Stimulated activated CD4-positive, alpha-beta T cell treated with anti-CD3 and anti-CD28 coated beads, Interleukin-4, amount 100 ng/mL, for 48 hours (primary cell): Measurements from ENCODE around the gene GRM5.
"Not testable (repeated sequence)": the region's sequence is repeated elsewhere in the genome, so short reads cannot be mapped to it uniquely, and the experiment has no call there.

Experiments used
- DNase-seq, 2 donors: peaks; one replicate each; pipeline ENCODE4 v3.0.0-alpha.2; 2020; ENCODE audit warnings: low read depth in 2 of 2

The GRM5 gene

DNA sequence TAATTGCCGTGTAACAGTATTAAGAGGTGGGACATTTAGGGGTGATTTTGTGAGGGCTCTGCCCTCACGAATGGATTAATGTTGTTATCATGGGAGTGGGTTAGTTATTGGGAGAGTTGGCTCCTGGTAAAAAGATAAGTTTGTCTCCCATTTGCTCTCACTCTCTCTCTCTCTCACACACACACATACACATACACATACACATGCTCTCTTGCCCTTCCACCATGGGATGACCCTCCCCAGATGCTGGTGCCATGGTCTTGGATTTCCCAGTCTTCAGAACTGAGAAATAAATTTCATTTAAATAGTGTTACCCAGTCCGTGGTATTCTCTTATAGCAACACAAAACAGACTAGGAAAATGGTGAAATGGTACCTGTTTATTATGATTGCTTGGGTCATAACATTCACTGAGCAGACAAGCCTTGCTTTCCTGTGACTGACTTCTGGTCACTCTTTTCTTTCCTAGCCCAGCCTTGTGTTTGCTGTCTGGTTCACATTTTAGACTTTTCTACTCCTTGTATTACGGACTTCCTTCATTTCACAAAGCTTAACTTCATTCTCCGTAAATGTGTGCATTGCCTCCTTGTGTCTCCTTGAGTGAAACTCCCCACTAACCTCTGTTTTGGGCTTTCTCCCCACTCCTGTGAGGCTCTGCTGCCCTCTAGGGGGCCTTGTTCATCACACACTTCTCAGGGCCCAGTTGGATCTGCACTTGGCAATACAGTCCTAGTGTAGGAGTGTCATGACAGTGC is 521.7 kb downstream of the GRM5 start:
- peak; percentile 68 to 69 for DNase-seq

DNA sequence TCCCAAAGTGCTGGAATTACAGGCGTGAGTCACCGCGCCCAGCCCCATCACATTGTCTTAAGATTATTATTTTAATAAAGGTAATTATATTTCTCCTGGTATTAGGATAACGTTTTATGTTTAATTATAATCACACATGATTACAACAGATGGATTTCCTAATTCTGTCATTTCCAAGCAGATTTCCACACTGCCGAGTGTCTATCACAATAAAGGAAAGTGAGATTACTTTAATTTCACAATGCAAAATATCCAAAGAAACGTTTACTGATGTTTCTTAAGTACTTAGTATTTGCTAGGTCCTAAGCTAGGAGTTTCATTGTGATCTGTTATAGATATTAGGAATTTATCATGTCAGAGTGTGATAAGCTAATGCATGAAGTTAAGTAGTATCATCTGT is 524.8 kb downstream of the GRM5 start:
- DNase-seq, result no peak

DNA sequence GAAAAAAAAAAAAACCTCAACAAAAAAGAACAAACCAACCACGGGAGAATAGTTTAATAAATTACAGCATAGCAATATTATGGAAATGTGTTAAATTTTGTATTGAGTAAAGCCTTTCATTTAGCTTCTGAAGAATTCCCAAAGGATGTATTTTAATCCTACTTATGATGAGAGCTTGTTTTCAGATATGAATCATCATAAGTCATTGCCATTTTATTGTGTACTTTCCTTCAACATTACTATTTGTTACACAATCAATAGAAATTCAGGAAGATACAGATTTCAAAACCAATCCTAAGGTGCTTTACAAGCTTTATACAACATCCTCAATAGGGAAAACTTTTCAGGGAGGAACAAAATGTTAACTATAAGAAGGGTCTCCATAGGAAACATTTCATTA is 527.7 kb downstream of the GRM5 start:
- no peak for DNase-seq

DNA sequence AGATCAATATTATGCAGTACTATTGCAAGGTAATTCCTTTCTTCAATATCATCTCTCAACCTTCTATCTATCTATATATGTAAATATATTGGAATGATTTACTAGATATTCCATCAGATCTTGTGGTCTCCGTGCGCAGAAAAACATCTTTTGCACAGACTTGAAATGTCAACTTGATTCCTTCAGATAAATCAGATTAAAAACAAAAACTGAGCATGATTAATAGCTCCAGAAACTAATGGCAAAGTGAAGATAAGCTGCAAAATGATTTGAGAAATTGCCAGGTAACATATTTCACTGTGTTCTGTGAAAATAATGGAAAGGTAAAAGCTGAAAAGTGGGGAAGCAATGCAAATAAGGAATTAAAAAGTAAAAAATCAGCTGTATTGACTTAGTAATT is 528.2 kb downstream of the GRM5 start:
- no peak for DNase-seq

DNA sequence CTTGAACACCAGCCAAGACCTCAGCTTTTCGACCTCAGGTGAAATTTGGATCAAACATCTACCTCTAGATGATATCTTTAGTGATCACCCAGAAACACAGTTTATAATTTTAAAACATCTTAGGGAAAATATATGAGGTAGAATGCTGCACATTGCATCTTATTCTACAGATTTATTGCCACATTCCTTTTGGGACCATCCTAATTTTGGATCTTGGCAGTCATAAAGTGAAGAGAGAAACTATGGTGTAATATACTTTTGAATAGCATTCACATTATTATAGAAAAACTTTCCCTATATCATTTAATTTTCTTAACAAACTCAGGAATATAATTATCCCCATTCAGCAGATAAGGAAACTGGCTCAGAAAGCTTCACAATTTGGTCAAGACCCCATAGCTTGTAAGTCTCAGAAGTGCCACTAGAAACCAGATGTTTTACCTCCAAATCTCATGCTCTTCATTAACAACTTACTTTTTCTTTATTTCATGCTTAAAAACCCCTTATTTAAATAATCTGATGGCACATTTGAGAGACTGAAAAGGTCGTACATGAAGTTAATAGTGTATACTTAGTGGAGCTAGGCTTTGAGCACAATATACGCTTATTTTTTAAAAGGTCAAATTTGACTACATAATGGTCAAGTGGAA is 529.0 kb downstream of the GRM5 start:
- no peak for DNase-seq

DNA sequence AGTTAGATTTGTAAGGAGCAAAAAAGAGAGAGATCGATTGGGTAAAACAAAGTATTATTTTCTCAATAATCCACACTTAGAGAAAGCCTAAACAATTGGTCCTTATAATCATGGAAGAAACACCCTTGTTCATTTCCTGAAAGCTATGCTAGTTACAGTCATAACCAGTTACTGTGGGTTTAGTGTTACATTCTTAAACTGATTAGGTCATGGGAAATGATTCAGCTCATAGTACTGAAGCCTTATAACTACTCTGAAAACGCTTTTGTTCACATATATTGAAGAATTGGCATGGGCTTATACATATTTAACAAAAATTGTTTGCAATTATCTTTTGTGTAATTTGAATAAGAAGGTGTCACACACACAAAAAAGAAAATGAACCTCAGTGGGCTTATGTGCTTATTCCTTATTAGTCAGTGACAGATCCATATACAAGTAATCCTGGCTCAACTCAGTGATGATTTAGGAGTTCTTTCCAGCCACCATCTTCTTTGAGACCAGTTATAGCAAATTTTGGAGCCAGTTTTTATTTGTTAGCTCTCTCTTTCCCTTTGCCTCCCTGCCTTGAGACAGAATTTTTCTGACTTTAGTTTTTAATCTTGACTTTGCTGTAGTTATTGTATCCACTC is 529.8 kb downstream of the GRM5 start:
- DNase-seq, result no peak

DNA sequence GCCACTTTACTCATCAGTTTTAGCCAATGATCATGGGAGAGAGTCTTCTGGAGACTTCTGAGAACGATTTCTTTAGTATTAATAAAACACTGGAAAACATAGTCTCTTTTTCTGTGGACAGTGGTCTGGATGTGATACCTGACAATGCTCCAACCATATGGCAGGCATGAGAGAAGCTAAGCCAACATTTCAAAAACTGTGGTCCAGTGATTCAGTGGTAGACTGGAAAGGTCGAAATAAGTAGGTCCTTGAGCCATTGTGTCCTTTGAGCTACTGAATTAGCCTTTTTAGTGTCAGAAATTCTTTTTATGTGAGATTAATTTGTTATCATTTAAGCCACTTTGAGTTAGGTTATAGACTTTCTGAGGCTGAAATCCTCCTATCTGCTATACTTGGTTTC is 530.5 kb downstream of the GRM5 start:
- DNase-seq, result no peak

DNA sequence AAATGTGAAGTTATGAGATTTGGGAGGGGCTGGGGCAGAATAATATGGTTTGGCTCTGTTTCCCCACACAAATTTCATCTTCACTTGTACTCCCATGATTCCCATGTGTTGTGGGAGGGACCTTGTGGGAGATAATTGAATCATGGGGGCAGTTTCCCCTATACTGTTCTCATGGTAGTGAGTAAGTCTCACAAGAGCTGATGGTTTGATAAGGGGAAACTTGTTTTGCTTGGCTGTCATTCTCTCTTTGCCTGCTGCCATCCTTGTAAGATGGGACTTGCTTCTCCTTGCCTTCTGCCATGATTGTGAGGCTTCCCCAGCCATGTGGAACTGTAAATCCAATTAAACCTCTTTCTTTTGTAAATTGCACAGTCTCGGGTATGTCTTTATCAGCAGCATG is 531.1 kb downstream of the GRM5 start:
- not testable (repeated sequence) for DNase-seq

DNA sequence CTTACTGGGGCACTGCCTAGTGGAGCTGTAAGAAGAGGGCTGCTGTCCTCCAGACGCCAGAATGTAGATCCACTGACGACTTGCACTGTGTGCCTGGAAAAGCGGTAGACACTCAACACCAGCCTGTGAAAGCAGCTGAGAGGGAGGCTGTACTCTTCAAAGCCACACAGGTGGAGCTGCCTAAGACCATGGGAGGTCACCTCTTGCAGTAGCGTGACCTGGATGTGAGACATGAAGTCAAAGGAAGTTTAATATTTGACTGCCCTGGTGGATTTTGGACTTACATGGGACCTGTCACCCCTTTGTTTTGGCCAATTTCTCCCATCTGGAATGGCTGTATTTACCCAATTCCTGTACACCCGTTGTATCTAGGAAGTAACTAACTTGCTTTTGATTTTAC is 531.6 kb downstream of the GRM5 start:
- DNase-seq, result no peak

DNA sequence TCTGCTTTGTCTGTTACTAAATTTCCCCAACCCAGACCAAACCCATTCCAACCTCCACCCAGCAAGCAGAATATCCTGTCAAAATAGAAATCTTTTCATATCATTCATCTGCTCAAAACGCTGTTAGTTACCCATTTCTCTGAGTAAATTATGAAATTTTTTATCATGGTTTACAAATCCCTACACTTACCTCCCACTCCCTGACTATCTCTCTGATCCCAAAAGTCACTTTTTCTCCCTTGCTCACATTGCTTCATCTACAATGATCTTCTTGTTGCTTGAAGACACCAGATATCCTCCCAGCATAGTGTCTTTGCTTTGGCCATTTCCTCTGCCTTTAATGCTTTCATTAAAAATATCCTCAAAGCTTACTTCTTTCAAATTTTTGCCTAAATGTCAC is 532.8 kb downstream of the GRM5 start:
- no peak for DNase-seq

DNA sequence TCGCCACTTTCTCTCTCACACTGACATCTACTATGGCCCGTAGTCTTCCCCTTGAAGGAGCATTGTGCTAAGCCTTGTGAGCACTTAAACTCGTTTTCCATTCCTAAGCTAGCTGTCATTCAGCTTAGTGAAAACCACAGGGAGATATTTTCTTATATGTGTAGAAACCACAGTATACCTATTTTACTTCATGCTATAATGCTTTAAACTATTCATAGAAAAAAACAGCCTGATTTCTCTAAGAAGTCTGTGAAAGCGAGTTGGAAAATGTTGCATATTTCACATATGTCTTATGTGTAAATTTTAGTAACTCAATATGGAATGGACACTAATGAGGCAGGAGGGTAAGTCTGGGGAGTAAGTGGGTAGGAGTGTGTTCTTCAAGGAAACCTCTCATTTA is 534.0 kb downstream of the GRM5 start:
- DNase-seq, result no peak

DNA sequence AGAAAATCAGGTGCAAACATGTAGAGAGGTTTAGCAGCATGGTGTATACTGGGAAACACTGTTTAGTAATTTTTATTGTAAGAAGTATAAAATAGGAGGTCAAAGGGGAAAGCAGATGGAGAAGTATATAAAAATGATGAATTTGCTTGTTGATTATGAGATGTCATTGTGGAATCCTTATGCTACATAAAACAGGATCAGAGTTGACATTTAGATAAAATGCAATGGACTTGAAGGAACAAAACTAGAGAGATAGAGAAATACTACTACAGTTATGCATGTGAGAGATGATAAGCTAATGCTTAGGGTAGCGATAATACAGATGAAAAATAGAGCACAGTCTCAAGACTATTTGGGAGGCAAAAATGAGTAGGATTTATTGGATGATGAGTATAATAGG is 536.4 kb downstream of the GRM5 start:
- no peak for DNase-seq

DNA sequence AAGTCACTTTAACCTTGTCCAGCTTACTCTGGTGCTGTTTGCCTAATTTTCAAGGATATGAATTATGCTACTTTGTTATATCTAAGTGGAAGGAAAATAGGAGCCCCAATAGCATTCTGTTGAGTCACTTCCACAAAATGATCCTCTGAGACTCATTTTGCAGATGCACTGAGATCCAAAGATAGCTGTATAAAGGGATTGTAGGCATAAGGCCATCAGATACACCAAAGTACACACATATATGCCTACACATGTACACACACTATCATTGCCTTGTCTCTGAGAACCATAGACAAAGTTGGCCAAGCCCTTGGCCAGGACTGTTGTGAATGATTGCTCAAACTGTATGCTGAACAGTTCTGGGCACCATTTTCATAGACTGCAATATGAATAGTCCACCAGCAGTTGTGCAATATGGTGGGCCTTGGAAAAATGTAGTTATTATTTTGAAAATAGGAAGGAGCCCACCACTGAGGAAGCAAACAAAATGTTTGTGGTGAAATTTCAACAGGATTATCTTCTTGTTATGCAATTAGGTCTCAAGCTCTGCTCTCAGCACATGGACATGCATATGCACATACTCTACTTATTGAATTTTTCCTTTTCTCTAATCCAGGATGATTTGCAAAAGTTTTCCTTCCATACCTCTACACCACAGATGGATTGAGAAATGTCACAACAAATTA is 542.3 kb downstream of the GRM5 start:
- no peak for DNase-seq

DNA sequence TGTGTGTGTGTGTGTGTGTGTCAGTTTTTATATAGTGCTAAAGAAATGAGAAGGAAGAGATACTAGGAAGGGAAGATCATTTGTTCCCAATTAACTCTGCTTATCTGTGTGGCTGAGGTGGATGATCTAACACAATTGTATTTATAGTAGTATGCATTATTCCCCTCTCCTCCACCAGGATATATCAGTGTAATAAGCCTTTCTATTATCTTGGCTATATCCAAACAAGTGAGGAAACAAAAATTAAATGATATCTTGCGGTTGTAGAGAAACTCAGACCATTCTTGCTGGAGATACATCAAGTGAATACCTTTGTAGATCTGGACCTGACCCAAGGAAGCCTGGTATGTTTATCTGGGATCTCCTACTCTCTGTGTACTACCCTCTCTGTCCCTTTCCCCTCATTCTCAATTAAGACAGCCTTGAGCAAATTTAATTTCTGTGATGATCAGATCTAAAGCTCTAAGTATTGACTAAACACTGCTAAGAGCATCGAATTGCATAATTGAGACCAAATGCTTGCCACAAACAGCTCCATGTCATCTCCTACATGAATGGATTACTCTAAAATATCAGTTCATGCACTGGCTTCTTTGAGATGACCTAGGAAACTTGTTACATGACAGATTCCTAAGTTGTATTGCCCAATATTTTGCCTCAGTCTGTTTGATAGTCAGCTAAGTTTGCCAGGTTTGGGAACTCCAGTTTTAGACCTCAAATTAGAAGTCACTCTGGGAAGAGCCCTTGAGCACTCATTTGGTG is 543.0 kb downstream of the GRM5 start:
- DNase-seq, result no peak

DNA sequence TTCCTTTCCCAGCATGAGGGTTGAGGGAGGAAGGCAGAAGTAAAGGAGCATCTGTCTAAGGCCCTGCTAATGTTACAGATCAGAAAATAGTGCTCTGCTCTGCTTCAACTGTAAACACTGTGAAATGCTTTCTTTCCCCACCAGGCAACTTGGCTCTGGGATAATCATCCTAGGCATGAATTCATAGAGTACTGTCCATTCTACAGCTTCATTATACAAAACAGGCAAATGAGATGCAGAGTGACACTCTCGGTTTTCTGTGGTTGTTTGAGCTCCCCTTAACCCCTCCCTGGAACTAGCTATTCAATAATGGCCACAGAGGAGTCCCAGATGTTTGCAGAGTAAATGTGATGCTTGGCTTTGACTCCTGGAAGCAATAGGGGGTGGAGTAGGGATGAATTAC is 544.0 kb downstream of the GRM5 start:
- no peak for DNase-seq

DNA sequence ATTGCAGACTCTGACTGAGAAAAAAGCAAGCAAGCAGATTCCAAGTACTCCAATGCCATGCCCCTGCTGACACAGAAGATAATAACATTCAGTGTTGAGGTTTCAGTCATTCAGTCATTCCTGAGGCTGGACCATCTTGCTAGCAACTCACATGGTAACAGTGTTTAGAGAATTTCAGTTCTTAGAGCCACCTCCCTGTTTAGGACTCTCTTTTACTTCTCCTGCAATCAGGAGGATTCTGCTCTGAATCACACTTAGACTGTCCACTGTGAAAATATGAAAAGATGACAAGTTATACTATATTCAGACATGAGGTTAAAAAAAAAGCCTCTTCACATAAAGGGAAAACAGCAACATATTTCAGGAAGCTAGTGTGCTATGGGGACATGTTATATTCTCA is 544.4 kb downstream of the GRM5 start:
- DNase-seq, result no peak

DNA sequence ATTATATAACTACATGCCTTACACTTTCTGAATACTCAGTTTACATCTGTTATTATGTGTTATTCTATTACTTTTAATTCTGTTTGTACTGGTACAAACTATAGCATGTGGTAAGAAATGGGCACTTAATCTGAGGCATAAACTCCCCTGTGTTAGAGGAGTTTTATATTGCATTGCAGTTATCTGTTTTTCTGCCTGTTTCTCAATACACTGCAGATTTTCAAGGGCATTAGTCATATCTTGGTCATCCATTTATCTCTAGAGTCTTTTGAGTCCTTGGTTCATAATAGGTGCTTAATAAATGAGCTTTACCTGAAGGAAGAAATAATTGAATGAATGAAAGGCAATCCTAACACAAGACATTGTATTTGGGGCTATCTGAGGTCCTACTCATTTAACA is 545.4 kb downstream of the GRM5 start:
- DNase-seq, result no peak

DNA sequence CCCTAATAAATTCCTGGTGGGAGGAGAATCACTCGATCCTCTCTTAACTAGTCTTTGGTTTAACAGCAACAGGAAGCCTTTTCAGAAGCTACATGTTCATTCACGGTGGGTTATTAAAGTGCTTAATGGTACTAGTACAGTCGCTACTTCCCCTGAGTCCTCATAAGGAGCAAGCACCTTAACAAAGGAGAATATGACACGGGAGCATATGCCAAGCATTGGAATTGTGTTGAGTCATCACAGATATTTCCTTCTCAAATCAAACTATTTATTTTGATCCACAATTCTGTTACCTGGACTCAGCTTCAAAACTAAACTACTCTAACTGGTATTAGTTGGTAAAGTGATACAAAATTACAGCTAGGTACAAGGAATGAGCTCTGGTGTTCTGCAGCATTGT is 550.8 kb downstream of the GRM5 start:
- no peak for DNase-seq

DNA sequence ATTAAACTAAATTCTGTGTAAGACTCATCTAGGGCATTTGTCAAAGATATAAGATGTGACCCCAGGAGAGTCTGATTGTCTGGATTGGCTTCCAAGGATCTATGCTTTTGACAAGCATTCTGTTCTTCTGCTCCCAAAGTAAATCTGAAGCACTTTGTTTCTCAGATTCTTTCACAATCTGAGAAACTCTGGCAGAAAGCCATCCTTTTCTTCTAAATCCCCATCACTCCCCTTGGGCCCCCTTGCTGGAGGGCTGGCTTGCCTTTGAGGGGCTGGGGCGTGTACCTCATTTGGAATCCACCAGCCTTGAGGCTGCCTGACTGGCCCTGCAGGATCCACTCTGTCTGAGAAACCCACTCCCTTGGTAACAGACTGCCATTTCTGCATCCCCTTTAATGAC is 554.8 kb downstream of the GRM5 start:
- no peak for DNase-seq

DNA sequence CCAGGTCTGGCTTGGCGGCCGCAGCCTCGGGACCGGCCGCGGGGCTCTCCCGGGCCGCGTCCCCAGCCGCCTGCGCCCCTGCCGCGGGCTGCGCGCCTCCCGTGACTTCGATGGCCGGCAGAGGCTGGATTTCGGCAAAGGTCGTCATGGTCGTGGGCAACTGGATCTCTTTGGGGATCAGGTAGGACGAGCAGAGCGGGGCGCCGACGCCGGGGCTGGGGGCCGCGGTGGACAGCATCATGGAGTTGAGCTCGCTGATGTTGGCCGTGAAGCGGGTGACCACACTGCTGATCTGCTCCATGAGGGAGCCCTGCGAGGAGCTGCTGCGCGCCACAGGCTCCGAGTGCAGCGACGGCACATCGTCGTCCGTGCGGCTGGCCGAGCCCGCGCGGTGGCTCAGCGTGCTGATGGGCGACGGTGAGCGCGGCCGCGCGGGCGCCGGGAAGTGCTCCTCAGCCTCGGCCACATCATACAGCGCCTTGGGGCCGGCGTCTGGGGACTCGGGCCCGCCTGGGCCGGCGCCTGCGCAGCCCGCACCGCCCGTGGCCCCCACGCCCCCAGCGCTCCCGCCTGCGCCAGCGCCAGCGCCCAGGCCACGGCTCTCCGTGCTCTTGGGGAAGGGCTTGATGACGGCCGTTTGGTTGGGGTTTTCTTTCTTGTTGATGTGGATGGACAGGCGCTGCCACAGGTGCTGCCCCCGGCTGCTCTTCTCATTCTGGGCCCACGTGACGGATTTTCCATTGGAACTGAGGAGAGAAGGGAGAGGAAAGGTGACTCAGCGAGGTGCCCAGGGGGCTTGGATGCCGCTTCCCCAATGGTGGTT is 556.8 kb downstream of the GRM5 start:
- DNase-seq, result peak; percentile 5 to 19

DNA sequence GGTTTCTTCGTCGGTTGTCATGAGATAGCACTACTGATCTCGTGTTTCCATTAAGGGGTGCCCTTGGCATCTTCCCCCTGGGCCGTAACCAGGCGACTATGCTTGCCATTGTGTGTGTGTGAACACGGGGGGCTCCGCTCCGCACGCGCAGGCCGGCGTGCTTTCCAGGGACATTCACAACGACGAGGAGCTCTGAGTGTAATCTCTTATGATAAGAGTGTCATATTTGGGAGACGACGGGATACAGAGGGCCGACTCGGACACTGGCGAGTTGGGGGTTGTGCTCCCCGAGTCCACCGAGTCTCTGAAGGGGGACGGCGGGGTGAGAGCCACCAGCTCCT is 557.4 kb downstream of the GRM5 start:
- DNase-seq, result no peak
